Neural cell (in vitro differentiated cells): ENCODE measurements around the gene PROM2. TPM values are rescaled to one million over a fixed set of nuclear protein-coding genes. Genes with fewer than 3 reads are reported as not detected.

ENCODE experiments used
- H2AFZ ChIP-seq: fragments of 200-600, 300-800 bp; sonication (generic), shearing (Covaris generic); 2 replicates; pipeline ENCODE4 v1.6.0; 2014; ENCODE audit warnings: low read depth, mild to moderate bottlenecking, antibody characterized with exemption, low read length, moderate library complexity
- H3F3A ChIP-seq: fragments of 200-600 bp; shearing (Covaris generic); 2 replicates; pipeline ENCODE4 v1.6.1; 2016; ENCODE audit warnings: mild to moderate bottlenecking, moderate library complexity, mixed read lengths, antibody characterized with exemption, low read length; ENCODE audit not compliant: insufficient read depth, poor library complexity, severe bottlenecking
- H3K27ac ChIP-seq: fragments of 200-600, 300-800 bp; sonication (generic), shearing (Covaris generic); 2 replicates; pipeline ENCODE4 v1.5.1; 2014; ENCODE audit warnings: mild to moderate bottlenecking, low read length, moderate library complexity
- H3K27me3 ChIP-seq: fragments of 300-800, 200-600 bp; sonication (generic), shearing (Covaris generic); 2 replicates; pipeline ENCODE4 v1.6.0; 2014; ENCODE audit warnings: mild to moderate bottlenecking, low read depth, low read length, moderate library complexity; ENCODE audit not compliant: insufficient read depth
- H3K36me3 ChIP-seq: fragments of 300-800, 200-600 bp; sonication (generic), shearing (Covaris generic); 2 replicates; pipeline ENCODE4 v1.5.1; 2014; ENCODE audit warnings: mild to moderate bottlenecking, antibody characterized with exemption, low read length, moderate library complexity; ENCODE audit not compliant: insufficient read depth
- H3K4me2 ChIP-seq: fragments of 300-800, 200-600 bp; sonication (generic), shearing (Covaris generic); 2 replicates; pipeline ENCODE4 v1.6.0; 2014; ENCODE audit warnings: mild to moderate bottlenecking, low read length
- H3K4me3 ChIP-seq: fragments of 300-800, 200-600 bp; sonication (generic), shearing (Covaris generic); 2 replicates; pipeline ENCODE4 v1.5.1; 2014; ENCODE audit warnings: mild to moderate bottlenecking, low read length, moderate library complexity
- H3K79me2 ChIP-seq: fragments of 200-600 bp; shearing (Covaris generic); replicated peaks from 2 replicates; pipeline ENCODE4 v1.6.0; 2014; ENCODE audit warnings: mild to moderate bottlenecking, low read length, moderate library complexity; ENCODE audit not compliant: insufficient read depth
- H3K9ac ChIP-seq: fragments of 300-800, 200-600 bp; sonication (generic), shearing (Covaris generic); 2 replicates; pipeline ENCODE4 v1.6.1; 2016; ENCODE audit warnings: mild to moderate bottlenecking, low read length, mixed read lengths
- H3K9me2 ChIP-seq: fragments of 200-600 bp; shearing (Covaris generic); 2 replicates; pipeline ENCODE4 v1.6.1; 2016; ENCODE audit warnings: mild to moderate bottlenecking, low read length, mixed read lengths; ENCODE audit not compliant: insufficient read depth
- H3K9me3 ChIP-seq: fragments of 200-600, 300-800 bp; sonication (generic), shearing (Covaris generic); 2 replicates; pipeline ENCODE4 v1.6.1; 2016; ENCODE audit warnings: mild to moderate bottlenecking, mixed run types, low read length, moderate library complexity, mixed read lengths
- H4K20me1 ChIP-seq: fragments of 200-600 bp; shearing (Covaris generic); 2 replicates; pipeline ENCODE4 v1.6.1; 2016; ENCODE audit warnings: mild to moderate bottlenecking, mixed run types; ENCODE audit not compliant: insufficient read depth
- CTCF ChIP-seq: fragments of 450-650 bp; IDR thresholded peaks from 2 replicates; pipeline ENCODE4 v1.5.1; 2014; ENCODE audit warnings: antibody characterized with exemption, mild to moderate bottlenecking, moderate library complexity; ENCODE audit not compliant: poor library complexity, severe bottlenecking
- EP300 ChIP-seq: fragments of 450-650 bp; conservative IDR thresholded peaks from 2 replicates; pipeline ENCODE4 v1.6.1; 2014; ENCODE audit warnings: antibody characterized with exemption, mild to moderate bottlenecking, moderate library complexity; ENCODE audit not compliant: poor library complexity, severe bottlenecking
- EZH2 ChIP-seq: fragments of 200-600, 300-800 bp; shearing (Covaris generic), sonication (generic); IDR thresholded peaks from 2 replicates; pipeline ENCODE4 v1.6.1; 2014; ENCODE audit warnings: antibody characterized with exemption, low read length, borderline replicate concordance, mild to moderate bottlenecking; ENCODE audit not compliant: insufficient read depth, poor library complexity, severe bottlenecking
- MXI1 ChIP-seq: fragments of 450-650 bp; conservative IDR thresholded peaks from 2 replicates; pipeline ENCODE4 v1.6.1; 2014; ENCODE audit warnings: antibody characterized with exemption, mild to moderate bottlenecking; ENCODE audit not compliant: poor library complexity, severe bottlenecking
- POLR2AphosphoS5 ChIP-seq: IDR thresholded peaks from 2 replicates; pipeline ENCODE4 v1.6.1; 2012
- RAD21 ChIP-seq: fragments of 450-650 bp; conservative IDR thresholded peaks from 2 replicates; pipeline ENCODE4 v1.6.1; 2014; ENCODE audit warnings: antibody characterized with exemption, mild to moderate bottlenecking, moderate library complexity
- REST ChIP-seq: IDR thresholded peaks from 2 replicates; pipeline ENCODE4 v1.6.1; 2012; ENCODE audit warnings: borderline replicate concordance
- SMC3 ChIP-seq: fragments of 450-650 bp; conservative IDR thresholded peaks from 2 replicates; pipeline ENCODE4 v1.6.1; 2014; ENCODE audit warnings: antibody characterized with exemption, mild to moderate bottlenecking, moderate library complexity; ENCODE audit not compliant: poor library complexity
- TAF1 ChIP-seq: IDR thresholded peaks from 2 replicates; pipeline ENCODE4 v1.6.1; 2012; ENCODE audit warnings: low read depth
- polyA plus RNA-seq: library from polyadenylated mRNA; depleted of rRNA; stranded (reverse); fragments of >200 nt; gene quantifications from 2 replicates; pipeline ENCODE4 v1.2.3, GENCODE V29; 2014

PROM2 gene
- polyA plus RNA-seq, 1 donor from 2014 or later: 2.2 TPM

- H3K9me3 ChIP-seq: peaks cover 5% of the 10 kb centered on the region
- no peaks in the 10 kb centered on the region for H3K36me3 ChIP-seq
- no peak overlapping the region for H2AFZ ChIP-seq
- TF ChIP-seq REST (no peak), SMC3 (no peak), TAF1 (no peak), CTCF (no peak), RAD21 (no peak), EP300 (no peak), EZH2 (no peak), POLR2AphosphoS5 (no peak), MXI1 (no peak)
- no peak overlapping the region for H3K9ac ChIP-seq
- no peaks in the 10 kb centered on the region for H3F3A ChIP-seq
- H3K4me2 ChIP-seq: no peak overlapping the region
- no peak overlapping the region for H3K27ac ChIP-seq
- H3K9me2 ChIP-seq: no peaks in the 10 kb centered on the region
- no peaks in the 10 kb centered on the region for H3K79me2 ChIP-seq
- no peaks in the 10 kb centered on the region for H4K20me1 ChIP-seq
- H3K27me3 ChIP-seq: no peaks in the 10 kb centered on the region
- no peak overlapping the region for H3K4me3 ChIP-seq
Measured at GRCh38 chr2:95310216-95310615, 36.0 kb downstream of the PROM2 start.

- Histone ChIP-seq H2AFZ (no peak overlapping the region), H3F3A (no peaks in the 10 kb centered on the region), H3K79me2 (no peaks in the 10 kb centered on the region), H3K4me3 (no peak overlapping the region), H3K27me3 (no peaks in the 10 kb centered on the region), H4K20me1 (no peaks in the 10 kb centered on the region), H3K4me2 (no peak overlapping the region), H3K9me2 (no peaks in the 10 kb centered on the region), H3K36me3 (no peaks in the 10 kb centered on the region), H3K9ac (no peak overlapping the region), H3K27ac (no peak overlapping the region), H3K9me3 (peaks cover 5% of the 10 kb centered on the region)
- TF ChIP-seq POLR2AphosphoS5: no peak
- TF ChIP-seq CTCF: no peak
- TF ChIP-seq TAF1: no peak
- no peak for TF ChIP-seq EP300
- TF ChIP-seq SMC3: no peak
- TF ChIP-seq EZH2: no peak
- no peak for TF ChIP-seq RAD21
- TF ChIP-seq REST: no peak
- no peak for TF ChIP-seq MXI1
Measured at GRCh38 chr2:95310651-95311050, 36.4 kb downstream of the PROM2 start.
